Measurements from ENCODE around the gene APOD. TPM values are rescaled to one million over a fixed set of nuclear protein-coding genes. Genes with fewer than 3 reads are reported as not detected.

The APOD gene
- total RNA-seq, 3 donors from 2014 or later (not counting 1 experiment from before 2014, with no cell fraction given): not detected

- no peaks in the 10 kb centered on the region for H3K36me3 ChIP-seq (ENCODE audit: control insufficient read depth, insufficient read depth, low read length)
- no peak overlapping the region for H3K27ac ChIP-seq (ENCODE audit: low read length)
- no peak for ATAC-seq
- no peak for DNase-seq
- Mint-ChIP-seq H3K9me3 (no peaks in the 10 kb centered on the region), H3K27ac (peak overlapping the region; percentile 50 to 57), H3K36me3 (no peaks in the 10 kb centered on the region), H3K4me3 (no peak overlapping the region), H3K4me1 (peaks cover 75 to 78% of the 10 kb centered on the region in 2 donors), H3K27me3 (ENCODE audit: low read depth in 2 of 2) (no peaks in the 10 kb centered on the region)
- H3K4me1 ChIP-seq (ENCODE audit: control insufficient read depth, insufficient read depth, low read length): peaks cover 19% of the 10 kb centered on the region
- no peaks in the 10 kb centered on the region for H3K9me3 ChIP-seq (ENCODE audit: control insufficient read depth, insufficient read depth, low read length)
- intact Hi-C loops (cut with micrococcal nuclease): no loop called here
- TF ChIP-seq CTCF (IDR thresholded peaks at IDR 0.05): no peak
- H3K4me3 ChIP-seq (ENCODE audit: low read length): no peak overlapping the region
- 96% methylated on average over 5 of the region's 5 CpGs for WGBS (ENCODE audit: insufficient coverage)
- no peaks in the 10 kb centered on the region for H3K27me3 ChIP-seq (ENCODE audit: control insufficient read depth, insufficient read depth, low read length)
These were observed 48.4 kb downstream of the APOD start for GRCh38 chr3:195535293-195535692.

GRCh38 chr3:195532834-195533233 is 50.9 kb downstream of the APOD start:
- Histone ChIP-seq H3K27me3 (ENCODE audit: control insufficient read depth, insufficient read depth, low read length) (no peaks in the 10 kb centered on the region), H3K4me3 (ENCODE audit: low read length) (no peak overlapping the region), H3K27ac (ENCODE audit: low read length) (no peak overlapping the region), H3K9me3 (ENCODE audit: control insufficient read depth, insufficient read depth, low read length) (no peaks in the 10 kb centered on the region), H3K4me1 (ENCODE audit: control insufficient read depth, insufficient read depth, low read length) (peaks cover 7% of the 10 kb centered on the region), H3K36me3 (ENCODE audit: control insufficient read depth, insufficient read depth, low read length) (peaks cover 10% of the 10 kb centered on the region)
- no peaks in the 10 kb centered on the region for H3K27me3 Mint-ChIP-seq (ENCODE audit: low read depth in 2 of 2)
- intact Hi-C loops (cut with micrococcal nuclease): no loop called here
- ATAC-seq (no peak), DNase-seq (no peak)
- no peaks in the 10 kb centered on the region for H3K9me3 Mint-ChIP-seq
- no peak for TF ChIP-seq CTCF (IDR thresholded peaks at IDR 0.05)
- peaks cover 59 to 68% of the 10 kb centered on the region in 2 donors for H3K4me1 Mint-ChIP-seq
- WGBS (ENCODE audit: insufficient coverage): 94% methylated on average over 7 of the region's 7 CpGs
- no peak overlapping the region for H3K27ac Mint-ChIP-seq
- H3K36me3 Mint-ChIP-seq: no peaks in the 10 kb centered on the region
- H3K4me3 Mint-ChIP-seq: no peak overlapping the region

- no peaks in the 10 kb centered on the region for H3K36me3 Mint-ChIP-seq
- Histone ChIP-seq H3K4me3 (ENCODE audit: low read length) (no peak overlapping the region), H3K36me3 (ENCODE audit: control insufficient read depth, insufficient read depth, low read length) (peaks cover 15% of the 10 kb centered on the region), H3K27me3 (ENCODE audit: control insufficient read depth, insufficient read depth, low read length) (no peaks in the 10 kb centered on the region), H3K4me1 (ENCODE audit: control insufficient read depth, insufficient read depth, low read length) (peaks cover 7% of the 10 kb centered on the region), H3K27ac (ENCODE audit: low read length) (no peak overlapping the region), H3K9me3 (ENCODE audit: control insufficient read depth, insufficient read depth, low read length) (no peaks in the 10 kb centered on the region)
- intact Hi-C loops (cut with micrococcal nuclease): no loop called here
- peaks cover 54 to 63% of the 10 kb centered on the region in 2 donors for H3K4me1 Mint-ChIP-seq
- H3K27ac Mint-ChIP-seq: peak overlapping the region in 1 of 2 donors; percentile 9
- no peaks in the 10 kb centered on the region for H3K27me3 Mint-ChIP-seq (ENCODE audit: low read depth in 2 of 2)
- 80% methylated on average over 2 of the region's 3 CpGs for WGBS (ENCODE audit: insufficient coverage)
- no peak for ATAC-seq
- no peak for TF ChIP-seq CTCF (IDR thresholded peaks at IDR 0.05)
- H3K9me3 Mint-ChIP-seq: no peaks in the 10 kb centered on the region
- H3K4me3 Mint-ChIP-seq: no peak overlapping the region
- no peak for DNase-seq
These were observed 51.4 kb downstream of the APOD start for GRCh38 chr3:195532345-195532744.

- DNase-seq (no peak), ATAC-seq (no peak)
- H3K27ac ChIP-seq (ENCODE audit: low read length): no peak overlapping the region
- no peaks in the 10 kb centered on the region for H3K9me3 Mint-ChIP-seq
- H3K27me3 Mint-ChIP-seq (ENCODE audit: low read depth in 2 of 2): no peaks in the 10 kb centered on the region
- H3K4me1 Mint-ChIP-seq: peaks cover 51 to 60% of the 10 kb centered on the region in 2 donors
- H3K4me3 Mint-ChIP-seq: no peak overlapping the region
- peaks cover 7% of the 10 kb centered on the region for H3K4me1 ChIP-seq (ENCODE audit: control insufficient read depth, insufficient read depth, low read length)
- peak overlapping the region in 1 of 2 donors; percentile 9 for H3K27ac Mint-ChIP-seq
- no peaks in the 10 kb centered on the region for H3K27me3 ChIP-seq (ENCODE audit: control insufficient read depth, insufficient read depth, low read length)
- H3K36me3 ChIP-seq (ENCODE audit: control insufficient read depth, insufficient read depth, low read length): peaks cover 15% of the 10 kb centered on the region
- no peaks in the 10 kb centered on the region for H3K36me3 Mint-ChIP-seq
- no peak for TF ChIP-seq CTCF (IDR thresholded peaks at IDR 0.05)
- WGBS (ENCODE audit: insufficient coverage): 85% methylated on average over 5 of the region's 5 CpGs
- intact Hi-C loops (cut with micrococcal nuclease): no loop called here
- H3K9me3 ChIP-seq (ENCODE audit: control insufficient read depth, insufficient read depth, low read length): no peaks in the 10 kb centered on the region
- no peak overlapping the region for H3K4me3 ChIP-seq (ENCODE audit: low read length)
These were observed 52.1 kb downstream of the APOD start for GRCh38 chr3:195531683-195532082.

All from natural killer cell (primary cell).